Measurements from ENCODE around the gene BAG1.

Gene BAG1

DNA sequence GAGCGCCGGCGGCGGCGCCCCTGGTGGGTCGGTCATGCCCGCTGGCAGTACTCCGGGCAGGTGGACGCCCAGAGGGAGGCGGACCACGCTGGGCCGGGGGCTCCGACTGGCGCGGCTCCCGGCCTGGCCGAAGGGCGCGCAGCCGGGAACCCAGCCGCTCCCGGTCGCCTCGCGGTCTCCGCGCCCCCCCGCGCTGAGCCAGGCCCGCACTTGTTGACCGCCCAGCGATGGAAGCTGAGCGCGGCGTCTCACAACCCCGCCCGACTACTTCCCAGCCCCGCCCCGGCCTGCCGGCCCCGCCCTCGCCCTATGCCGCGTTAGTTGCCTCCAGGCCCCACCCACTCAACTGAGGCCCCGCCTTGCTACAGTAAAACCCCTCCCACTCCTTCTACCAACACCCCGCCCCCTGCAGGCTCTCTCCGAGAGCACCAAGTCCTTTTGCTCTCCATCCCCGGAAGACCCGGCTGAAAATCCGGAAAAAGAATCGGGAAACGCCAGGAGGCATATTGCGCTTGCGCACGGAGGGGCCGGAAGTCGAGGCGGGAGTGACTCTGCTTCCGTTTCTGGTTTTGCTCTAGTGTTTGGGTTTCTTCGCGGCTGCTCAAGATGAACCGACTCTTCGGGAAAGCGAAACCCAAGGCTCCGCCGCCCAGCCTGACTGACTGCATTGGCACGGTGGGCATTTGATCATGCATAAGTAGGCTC, at the start of gene BAG1, which contains the start of gene CHMP5:
Gene BAG1 (minus strand): TSS at position 236 of the 705 bp plus-strand sequence.
Gene CHMP5 (plus strand): TSS at position 577 of the 705 bp plus-strand sequence. CDS start 30 bp downstream, at position 607.
- peak; percentile 97 for DNase-seq (ENCODE audit: low spot score)

DNA sequence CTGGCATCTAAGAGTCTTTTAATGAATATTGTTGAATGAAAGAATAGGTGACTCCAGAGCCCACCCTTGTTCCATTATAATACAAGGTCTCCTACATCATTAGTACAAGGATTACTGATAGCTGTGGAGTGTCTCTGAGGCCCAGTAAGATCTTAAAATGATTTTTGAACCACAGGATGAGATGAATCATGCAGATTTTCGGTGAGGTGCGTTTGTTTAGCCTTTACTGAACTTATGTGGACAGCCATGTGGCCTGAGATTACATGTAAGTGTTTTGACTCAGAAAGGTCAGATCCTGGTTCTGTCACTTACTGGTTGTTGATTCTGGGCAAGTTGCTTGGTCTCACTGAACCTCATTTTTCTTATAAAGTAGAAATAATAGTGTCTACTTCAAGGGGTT, 47.4 kb upstream of the BAG1 start:
- no peak for DNase-seq (ENCODE audit: low spot score)

GRCh38 chr9:33310748-33311147, 46.2 kb upstream of the BAG1 start:
- DNase-seq (ENCODE audit: low spot score) = no peak

DNA sequence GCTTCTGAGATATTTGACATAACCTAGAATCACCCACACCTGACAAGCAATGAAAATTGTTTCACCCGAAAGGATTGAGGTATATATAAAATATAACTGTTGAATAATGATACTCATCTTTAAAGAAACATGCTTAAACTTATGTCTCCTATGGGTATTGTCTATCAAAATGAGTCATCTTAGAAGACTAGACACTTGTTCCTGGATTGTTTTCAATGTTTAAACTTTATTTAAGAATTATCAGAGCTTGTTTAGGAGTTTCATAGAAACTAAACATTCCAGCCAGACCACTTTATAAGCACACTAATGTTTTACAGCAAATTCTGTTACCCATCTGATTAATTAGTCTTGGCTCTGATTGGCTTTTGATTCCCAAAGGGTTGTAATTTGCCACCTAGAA, 45.4 kb upstream of the BAG1 start:
- no peak for DNase-seq (ENCODE audit: low spot score)

DNA sequence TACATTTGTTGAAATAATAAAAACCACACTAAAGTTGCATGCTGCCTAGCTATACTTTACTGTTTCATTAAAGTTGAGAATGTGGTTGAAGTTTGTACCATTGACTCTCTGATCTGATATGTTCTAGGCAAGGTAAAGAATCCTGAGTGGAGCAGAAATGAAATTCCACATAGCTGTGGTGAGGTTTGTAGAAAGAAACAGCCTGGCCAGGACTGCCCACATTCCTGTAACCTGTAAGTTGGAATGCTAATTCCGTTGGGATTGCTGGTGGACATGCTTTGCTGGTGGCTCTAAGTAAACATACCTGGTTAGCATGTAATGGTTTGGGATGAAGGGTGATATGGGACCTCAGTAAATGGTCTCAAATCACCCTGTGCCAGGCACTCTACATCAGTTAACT, 42.6 kb upstream of the BAG1 start:
- DNase-seq (ENCODE audit: low spot score) = no peak

- no peak for DNase-seq (ENCODE audit: low spot score)
Measured at GRCh38 chr9:33306037-33306436, 41.5 kb upstream of the BAG1 start.

DNA sequence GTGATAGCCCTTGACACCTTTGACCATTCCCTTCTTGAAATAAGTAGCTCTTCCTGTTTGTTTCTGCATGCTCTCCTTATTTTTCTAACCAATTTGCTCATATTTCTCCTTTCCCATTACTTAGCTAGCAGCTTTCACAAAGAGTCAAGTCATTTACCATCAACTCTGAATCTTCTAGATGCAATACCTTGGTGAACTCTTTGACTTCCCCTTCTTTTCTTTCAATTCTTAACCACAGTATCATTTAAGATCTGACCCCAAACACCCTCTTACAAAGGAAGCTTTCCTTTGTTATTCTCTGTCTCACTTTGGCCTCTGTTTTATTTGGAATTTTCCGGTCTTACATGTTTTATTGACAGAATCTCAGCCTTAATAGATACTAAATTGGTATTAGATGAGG, 39.9 kb upstream of the BAG1 start:
- no peak for DNase-seq (ENCODE audit: low spot score)

DNA sequence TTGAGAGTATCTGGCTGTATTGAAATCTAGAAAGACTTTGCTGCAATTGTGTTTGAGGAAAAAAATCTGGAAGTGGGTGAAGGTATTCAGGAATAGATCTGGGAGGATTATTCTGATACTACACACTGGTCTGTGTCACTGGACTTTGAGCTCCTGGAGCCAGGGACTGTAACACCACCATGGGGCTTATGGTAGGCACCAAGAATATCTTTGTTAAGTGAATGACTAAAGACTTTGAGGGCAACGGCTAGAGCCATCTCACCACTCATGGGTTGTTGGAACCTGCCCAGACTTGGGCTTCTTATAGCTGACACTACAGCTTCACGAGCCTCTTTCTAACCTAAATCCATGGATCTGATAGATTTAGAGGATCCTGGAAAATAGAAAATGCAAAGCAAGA, 36.0 kb upstream of the BAG1 start:
- DNase-seq (ENCODE audit: low spot score) = no peak

DNA sequence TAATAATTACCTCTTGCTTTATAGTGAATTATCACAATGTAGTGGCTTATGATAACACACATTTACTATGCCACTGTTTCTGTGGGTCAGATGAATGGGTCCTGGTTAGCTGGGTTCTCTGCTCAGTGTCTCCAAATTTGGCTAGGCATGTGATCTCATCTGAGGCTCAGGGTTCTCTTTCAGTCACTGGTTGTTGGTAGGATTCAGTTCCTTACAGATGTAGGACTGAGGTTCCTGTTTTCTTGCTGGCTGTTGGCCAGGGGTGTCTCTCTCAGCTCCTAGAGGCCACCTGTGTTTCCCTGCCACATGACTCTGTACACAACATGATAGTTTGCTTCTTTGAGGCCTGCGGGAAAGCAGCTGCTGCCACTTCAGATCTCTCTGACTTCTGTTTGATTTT, 32.9 kb upstream of the BAG1 start:
- DNase-seq (ENCODE audit: low spot score) = no peak

GRCh38 chr9:33295571-33295970, 31.1 kb upstream of the BAG1 start:
- no peak for DNase-seq (ENCODE audit: low spot score)

- DNase-seq (ENCODE audit: low spot score) = no peak
Measured at GRCh38 chr9:33294670-33295432, 30.3 kb upstream of the BAG1 start.

- no peak for DNase-seq (ENCODE audit: low spot score)
Measured at GRCh38 chr9:33293782-33294181, 29.3 kb upstream of the BAG1 start.

DNA sequence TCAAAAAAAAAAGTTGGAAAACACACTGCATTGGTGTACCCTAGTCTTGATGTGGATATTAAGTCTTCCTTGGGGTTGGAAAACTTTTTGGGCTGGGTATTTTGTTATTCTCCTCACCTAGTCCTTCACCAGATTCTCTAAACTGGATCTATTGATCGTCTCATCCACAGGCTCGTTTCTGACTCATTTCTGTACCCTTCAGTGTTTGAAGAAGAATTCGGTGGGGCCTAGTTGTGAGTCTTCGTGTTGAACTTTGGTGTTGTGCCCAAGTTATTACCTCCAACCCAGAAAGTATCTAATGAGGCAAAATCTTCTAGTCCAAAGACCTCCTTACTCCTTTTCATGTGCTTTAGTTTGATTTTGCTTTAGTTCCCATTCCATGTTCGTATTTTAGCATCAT, 27.4 kb upstream of the BAG1 start:
- no peak for DNase-seq (ENCODE audit: low spot score)

DNA sequence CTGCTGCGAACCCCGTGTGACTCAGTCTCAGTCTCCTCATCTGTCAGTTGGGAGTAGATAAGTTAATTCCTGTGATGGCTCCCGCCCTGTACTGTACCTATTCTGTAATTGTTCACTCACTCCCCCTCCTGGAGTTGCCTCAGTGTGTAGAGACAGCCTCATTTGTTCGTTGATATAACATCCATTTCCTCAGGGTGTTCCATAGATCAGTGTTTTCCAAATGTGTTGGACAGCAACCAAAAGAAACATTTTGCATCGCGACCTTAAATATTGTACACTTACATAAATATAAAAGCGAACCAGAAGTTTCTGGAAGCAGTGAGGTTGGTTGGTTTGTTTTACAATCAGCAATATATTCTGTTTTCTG, 26.5 kb upstream of the BAG1 start:
- DNase-seq (ENCODE audit: low spot score) = no peak

GRCh38 chr9:33290247-33291030, 25.9 kb upstream of the BAG1 start, which contains the start of gene NFX1:
TSS of gene NFX1 (plus strand) at chr9:33290516. CDS start at chr9:33290573, 57 bp downstream.
- peak; percentile 96 for DNase-seq (ENCODE audit: low spot score)

GRCh38 chr9:33289936-33290246, 25.4 kb upstream of the BAG1 start:
- no peak for DNase-seq (ENCODE audit: low spot score)

GRCh38 chr9:33289496-33289895, 25.0 kb upstream of the BAG1 start:
- DNase-seq (ENCODE audit: low spot score) = no peak

DNA sequence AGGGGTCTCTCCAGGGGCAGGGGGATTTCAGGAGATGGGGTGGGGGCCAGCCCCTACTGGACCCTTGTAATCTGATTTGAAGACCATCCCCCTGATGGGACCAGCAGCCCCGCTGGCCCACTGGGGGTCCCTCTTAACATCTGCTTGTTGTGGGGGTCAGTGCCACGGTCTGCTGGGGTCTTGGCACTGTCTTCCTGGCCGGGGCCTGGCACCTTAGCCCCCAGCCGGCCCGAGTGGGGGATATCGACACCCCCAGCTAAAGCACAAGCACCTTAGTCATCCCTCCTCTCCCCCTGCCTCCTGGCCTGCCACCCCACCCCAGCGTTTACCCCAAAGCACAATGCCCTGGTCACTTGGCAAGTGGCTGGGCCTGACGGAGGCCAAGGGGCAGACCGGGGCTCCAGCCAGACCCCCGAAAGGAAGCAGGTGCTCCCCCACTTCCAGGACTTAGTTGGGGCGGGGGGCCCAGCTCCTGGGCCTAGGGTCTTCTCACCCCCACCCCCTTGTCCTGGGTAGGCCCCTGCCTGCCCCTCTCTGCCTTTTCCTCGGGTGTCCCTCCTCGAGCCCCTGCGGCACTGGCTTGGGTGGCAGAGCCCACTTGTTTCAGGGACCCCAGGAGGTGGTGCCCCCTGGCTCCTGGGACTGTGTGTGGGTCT, 24.4 kb upstream of the BAG1 start:
- DNase-seq (ENCODE audit: low spot score) = no peak

- no peak for DNase-seq (ENCODE audit: low spot score)
Measured at GRCh38 chr9:33288235-33288634, 23.7 kb upstream of the BAG1 start.

DNA sequence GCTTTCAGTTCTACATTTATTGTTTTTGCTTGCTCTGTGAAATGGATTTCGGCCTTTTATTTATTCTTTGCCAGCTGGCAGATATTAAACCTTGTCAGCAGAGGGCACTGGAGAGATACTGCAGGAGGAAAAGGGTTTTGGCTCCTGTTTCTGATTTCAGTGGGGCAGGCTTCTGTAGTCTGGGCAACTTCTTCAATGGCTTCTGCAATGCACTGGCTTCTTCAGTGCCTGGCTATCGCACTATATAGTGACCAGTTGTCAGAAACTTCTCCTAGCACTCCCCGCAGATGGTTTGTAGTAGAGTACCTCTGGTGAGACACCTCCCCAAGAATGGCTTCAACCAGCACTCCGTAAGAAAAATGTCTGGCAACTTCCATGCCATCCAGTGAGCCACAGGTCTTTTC, 22.6 kb upstream of the BAG1 start:
- peak; percentile 70 for DNase-seq (ENCODE audit: low spot score)

DNA sequence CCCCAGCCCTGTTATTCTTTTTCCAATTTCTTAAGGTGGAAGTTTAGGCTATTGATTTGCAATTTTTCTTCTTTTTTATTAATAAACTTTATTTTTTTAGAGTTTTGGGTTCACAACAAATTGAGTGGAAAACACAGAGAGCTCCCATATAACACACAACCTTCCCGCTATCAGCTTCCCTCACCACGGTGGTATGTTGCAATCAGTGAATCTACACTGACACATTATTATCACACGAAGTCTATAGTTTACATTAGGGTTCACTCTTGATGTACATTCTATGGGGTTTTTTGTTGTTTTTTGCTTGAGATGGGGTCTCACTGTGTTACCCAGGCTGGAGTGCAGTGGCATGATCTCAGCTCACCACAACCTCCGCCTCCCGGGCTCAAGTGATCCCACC, 21.0 kb upstream of the BAG1 start:
- DNase-seq (ENCODE audit: low spot score) = no peak

GRCh38 chr9:33277484-33277883, 13.0 kb upstream of the BAG1 start:
- DNase-seq (ENCODE audit: low spot score) = no peak

- no peak for DNase-seq (ENCODE audit: low spot score)
Measured at GRCh38 chr9:33273972-33274328, 9.4 kb upstream of the BAG1 start.

Data from D341Med (cell line).